Fibroblast of mammary gland (primary cell): ENCODE results near the gene RILPL1.

Experiments used
- DNase-seq: peaks from one replicate; pipeline ENCODE4 v3.0.0-alpha.2; 2010; ENCODE audit warnings: low read depth
- H3K4me3 ChIP-seq: 2 replicates; pipeline ENCODE4 v1.5.1; 2011; ENCODE audit warnings: low read depth, mild to moderate bottlenecking, low read length, moderate library complexity; ENCODE audit not compliant: control insufficient read depth
- TF ChIP-seq, protein P1 (sequence below): conservative IDR thresholded peaks from 2 replicates; pipeline ENCODE4 v1.5.1; 2011; ENCODE audit warnings: low read depth, low read length, inconsistent platforms; ENCODE audit not compliant: control insufficient read depth, insufficient read depth

The RILPL1 gene

DNA sequence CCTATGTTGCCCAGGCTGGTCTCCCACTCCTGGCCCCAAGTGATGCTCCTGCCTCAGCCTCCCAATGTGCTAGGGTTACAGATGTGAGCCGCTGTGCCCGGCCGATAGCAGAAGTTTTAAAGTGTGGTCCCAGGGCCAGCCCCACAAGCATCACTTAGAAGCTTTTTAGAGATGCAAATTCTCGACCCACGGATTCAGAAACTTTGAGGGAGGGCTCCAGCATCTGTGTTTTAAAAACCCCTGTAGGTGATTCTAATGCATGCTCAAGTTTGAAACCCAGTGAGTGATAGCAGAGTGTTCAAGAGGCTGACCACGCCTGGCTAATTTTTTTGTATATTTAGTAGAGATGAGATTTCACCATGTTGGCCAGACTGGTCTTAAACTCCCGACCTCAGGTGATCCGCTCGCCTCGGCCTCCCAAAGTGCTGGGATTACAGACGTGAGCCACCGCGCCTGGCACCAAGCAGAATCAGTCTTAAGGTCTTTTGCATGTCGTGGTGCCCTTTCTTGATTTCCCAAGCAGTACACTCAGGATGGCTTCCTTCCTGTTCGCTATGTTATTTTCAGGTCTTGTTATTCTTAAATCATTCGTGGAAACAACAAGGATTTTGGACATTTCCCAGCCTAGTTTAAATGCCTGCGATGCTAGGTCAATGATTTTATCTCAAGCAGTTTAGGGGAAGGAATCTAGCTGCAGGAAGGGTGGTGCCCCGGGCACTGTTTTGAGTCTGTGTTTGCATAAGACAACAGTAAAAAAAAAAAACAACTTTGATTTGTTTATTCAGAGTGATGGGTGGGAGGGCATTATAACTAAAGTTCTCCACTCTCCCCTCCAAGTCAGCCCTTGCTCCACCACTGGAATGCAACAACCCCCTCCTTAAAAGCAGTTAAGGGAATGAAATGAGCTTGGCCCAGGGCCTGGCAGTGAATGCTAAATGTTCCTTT lies 87.9 kb downstream of the RILPL1 start:
- H3K4me3 ChIP-seq, result no peak overlapping the region
- TF ChIP-seq, protein P1, sequence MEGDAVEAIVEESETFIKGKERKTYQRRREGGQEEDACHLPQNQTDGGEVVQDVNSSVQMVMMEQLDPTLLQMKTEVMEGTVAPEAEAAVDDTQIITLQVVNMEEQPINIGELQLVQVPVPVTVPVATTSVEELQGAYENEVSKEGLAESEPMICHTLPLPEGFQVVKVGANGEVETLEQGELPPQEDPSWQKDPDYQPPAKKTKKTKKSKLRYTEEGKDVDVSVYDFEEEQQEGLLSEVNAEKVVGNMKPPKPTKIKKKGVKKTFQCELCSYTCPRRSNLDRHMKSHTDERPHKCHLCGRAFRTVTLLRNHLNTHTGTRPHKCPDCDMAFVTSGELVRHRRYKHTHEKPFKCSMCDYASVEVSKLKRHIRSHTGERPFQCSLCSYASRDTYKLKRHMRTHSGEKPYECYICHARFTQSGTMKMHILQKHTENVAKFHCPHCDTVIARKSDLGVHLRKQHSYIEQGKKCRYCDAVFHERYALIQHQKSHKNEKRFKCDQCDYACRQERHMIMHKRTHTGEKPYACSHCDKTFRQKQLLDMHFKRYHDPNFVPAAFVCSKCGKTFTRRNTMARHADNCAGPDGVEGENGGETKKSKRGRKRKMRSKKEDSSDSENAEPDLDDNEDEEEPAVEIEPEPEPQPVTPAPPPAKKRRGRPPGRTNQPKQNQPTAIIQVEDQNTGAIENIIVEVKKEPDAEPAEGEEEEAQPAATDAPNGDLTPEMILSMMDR, result no peak
- DNase-seq, result no peak

DNA sequence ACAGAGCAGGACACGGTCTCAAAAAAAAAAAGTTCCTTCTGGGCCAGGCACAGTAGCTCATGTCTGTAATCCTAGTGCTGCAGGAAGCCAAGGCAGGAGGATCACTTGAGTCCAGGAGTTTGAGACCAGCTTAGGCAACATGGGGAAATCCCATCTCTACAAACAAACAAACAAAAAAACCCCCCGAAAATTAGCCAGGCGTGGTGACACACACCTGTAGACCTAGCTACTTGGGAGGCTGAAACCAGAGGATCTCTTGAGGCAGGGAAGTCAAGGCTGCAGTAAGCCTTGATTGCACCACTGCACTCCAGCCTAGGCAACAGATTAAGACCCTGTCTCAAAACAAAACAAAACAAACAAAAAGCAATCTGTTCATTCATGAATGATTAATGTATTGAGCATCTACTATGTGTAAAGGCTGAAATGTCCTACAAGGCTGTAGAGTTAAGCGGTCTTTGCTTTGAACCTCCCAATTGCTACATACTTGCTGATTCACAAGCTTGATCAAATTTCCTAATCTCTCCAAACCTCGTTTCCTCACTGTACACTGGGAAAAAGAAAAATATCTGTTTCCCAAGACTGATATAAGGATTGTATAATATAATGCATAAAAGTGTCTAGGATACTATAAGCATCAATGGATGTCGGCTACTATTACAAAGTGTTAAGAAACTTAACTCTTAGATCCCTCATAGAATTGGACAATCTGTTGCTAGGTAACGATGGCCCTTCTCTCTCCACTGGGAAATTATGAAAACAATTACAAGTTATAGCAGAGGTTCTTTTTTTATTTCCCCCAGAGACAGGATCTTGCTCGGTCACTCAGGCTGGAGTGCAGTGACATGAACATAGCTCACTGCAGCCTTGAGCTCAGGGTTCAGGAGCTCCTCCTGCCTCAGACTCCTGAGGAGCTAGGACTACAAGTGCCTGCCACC lies 89.2 kb downstream of the RILPL1 start:
- no peak overlapping the region for H3K4me3 ChIP-seq
- TF ChIP-seq, protein P1, result no peak
- peak; percentile 82 for DNase-seq

DNA sequence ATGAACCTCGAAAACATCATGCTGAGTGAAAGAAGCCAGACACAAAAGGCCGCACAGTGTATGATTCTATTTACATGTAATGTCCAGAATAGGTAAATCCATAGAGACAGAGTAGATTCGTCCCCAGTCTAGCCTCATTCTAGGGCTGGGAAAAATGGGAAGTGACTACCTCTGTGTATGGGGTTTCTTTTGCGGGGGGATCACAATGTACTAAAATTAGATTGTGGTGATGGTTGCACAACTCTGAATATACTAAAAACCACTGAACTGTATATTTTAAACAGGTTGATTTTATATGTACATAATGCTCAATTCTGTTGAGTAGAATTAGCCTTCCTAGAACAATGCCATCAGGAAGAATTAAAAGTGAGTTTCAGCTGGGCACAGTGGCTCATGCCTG lies 90.7 kb downstream of the RILPL1 start:
- TF ChIP-seq, protein P1, result no peak
- DNase-seq, result no peak
- no peak overlapping the region for H3K4me3 ChIP-seq

DNA sequence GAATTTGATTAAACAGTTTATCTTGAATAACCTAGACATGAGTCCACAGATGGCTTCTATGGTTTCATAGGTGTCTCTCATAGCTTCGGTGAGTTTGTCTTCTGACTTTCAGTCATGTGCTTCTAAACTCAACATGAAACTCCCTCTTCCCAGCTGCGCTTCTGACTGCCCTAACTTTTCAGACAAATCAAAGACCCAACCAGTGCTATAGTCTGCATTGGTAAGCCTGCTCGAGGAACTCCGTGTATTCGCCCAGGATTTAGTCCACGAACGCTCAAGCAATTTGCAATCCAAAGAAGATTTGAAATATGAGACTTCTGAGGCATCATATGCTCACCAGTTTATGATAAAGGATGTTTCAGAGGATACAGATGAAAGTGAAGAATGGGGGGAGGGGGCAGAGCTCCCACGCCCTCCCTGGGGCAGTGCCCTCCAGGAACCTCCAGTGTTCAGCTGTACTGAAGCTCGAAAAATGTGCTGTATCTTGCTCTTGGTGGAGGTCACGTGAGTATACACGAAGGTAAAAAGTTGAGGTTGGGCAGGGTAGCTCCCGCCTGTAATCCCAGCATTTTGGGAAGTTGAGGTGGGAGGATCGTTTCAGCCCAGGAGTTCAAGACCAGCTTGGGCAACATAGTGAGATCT lies 91.9 kb downstream of the RILPL1 start:
- DNase-seq, result no peak
- TF ChIP-seq, protein P1, result no peak
- no peak overlapping the region for H3K4me3 ChIP-seq

GRCh38 chr12:123436017-123436964 lies 97.2 kb downstream of the RILPL1 start, which contains the start of gene RILPL2:
Gene RILPL2, minus strand, starts transcription at chr12:123436684. Its CDS starts 264 bp downstream, at chr12:123436420.
- DNase-seq, result peak; percentile 74
- H3K4me3 ChIP-seq, result peak within 1 kb of the TSS; percentile 82
- TF ChIP-seq, protein P1, result no peak
